Gastrocnemius medialis (tissue), 4 donors: ENCODE measurements around the gene FRZB. TPM values are rescaled to one million over a fixed set of nuclear protein-coding genes. Genes with fewer than 3 reads are reported as not detected.

Experiments
- ATAC-seq, 2 donors: fragments of 150-250 bp; one replicate each; pipeline ENCODE4 v1.9.1; 2016
- DNase-seq, 2 donors: peaks; one replicate each; pipeline ENCODE4 v3.0.0-alpha.2; 2019
- H3K27ac ChIP-seq, 4 donors: fragments of 200-600 bp; sonication (generic); 1 replicate in 1 of 4; 2 replicates in 3 of 4; pipeline ENCODE4 v1.5.1; 2016 to 2018; ENCODE audit warnings: mild to moderate bottlenecking in 2 of 4, moderate library complexity in 1 of 4
- H3K27me3 ChIP-seq, 3 donors: fragments of 200-600 bp; sonication (generic) in 2 of 3; 1 replicate in 1 of 3; 2 replicates in 2 of 3; pipeline versions ENCODE4 v1.5.1 to v1.6.0; 2016 to 2019; ENCODE audit warnings: mild to moderate bottlenecking in 1 of 3, moderate library complexity in 1 of 3
- H3K36me3 ChIP-seq, 2 donors: fragments of 200-600 bp; sonication (generic) in 1 of 2; one replicate each; pipeline ENCODE4 v1.5.1; 2017 to 2018
- H3K4me1 ChIP-seq, 2 donors: fragments of 200-600 bp; sonication (generic) in 1 of 2; one replicate each; pipeline ENCODE4 v1.5.1; 2016 to 2017; ENCODE audit warnings: mild to moderate bottlenecking in 2 of 2
- H3K4me3 ChIP-seq, 4 donors: fragments of 200-600 bp; sonication (generic) in 3 of 4; 1 replicate in 1 of 4; 2 replicates in 3 of 4; pipeline ENCODE4 v1.5.1; 2016 to 2019; ENCODE audit warnings: mild to moderate bottlenecking in 2 of 4
- H3K9me3 ChIP-seq, 3 donors: fragments of 200-600 bp; sonication (generic) in 2 of 3; 1 replicate in 1 of 3; 2 replicates in 2 of 3; pipeline ENCODE4 v1.5.1; 2016 to 2019
- CTCF ChIP-seq, 5 experiments: fragments of 450-650 bp in 3 of 5; fragments of 200-600 bp in 2 of 5; sonication (generic) in 2 of 5; IDR thresholded peaks in 4 of 5; conservative IDR thresholded peaks in 1 of 5; 1 replicate in 4 of 5; 2 replicates in 1 of 5; pipeline ENCODE4 v1.5.1; 2016 to 2019; ENCODE audit warnings: antibody characterized with exemption in 5 of 5, mild to moderate bottlenecking in 3 of 5, moderate library complexity in 3 of 5
- POLR2A ChIP-seq, 2 donors: fragments of 450-650 bp; IDR thresholded peaks; one replicate each; pipeline ENCODE4 v1.6.1; 2017; ENCODE audit warnings: antibody characterized with exemption in 2 of 2, mild to moderate bottlenecking in 2 of 2, moderate library complexity in 2 of 2
- in situ Hi-C, 4 donors: fragments of 200-750 bp; cut with MboI; loops; one replicate each; pipeline versions ENCODE4 v1.15.0 to v1.8.0; 2017; ENCODE audit warnings: low sequenced_read_pairs in 4 of 4
- intact Hi-C: fragments of 100-400 bp; cut with DNase I; formaldehyde crosslinking; loops from one replicate; pipeline ENCODE4 v1.15.1; 2023; ENCODE audit warnings: low total_unique reads
- total RNA-seq, 4 donors: library from RNA; depleted of rRNA; stranded (reverse); fragments of >200 nt; gene quantifications; one replicate each; pipeline versions ENCODE4 v1.1.0 to v1.2.3, GENCODE V29; 2016

The FRZB gene
- total RNA-seq, 4 donors from 2014 or later: 1.3 to 31.3 (median 4.3) TPM

GRCh38 chr2:182824767-182825158, 41.7 kb downstream of the FRZB start:
- intact Hi-C loops: no loop called here
- TF ChIP-seq POLR2A (IDR thresholded peaks at IDR 0.05) (no peak), CTCF (IDR thresholded peaks at IDR 0.05 in 4 of 5, conservative IDR thresholded peaks at IDR 0.05 in 1 of 5) (no peak)

GRCh38 chr2:182824056-182824766, 42.2 kb downstream of the FRZB start:
- ATAC-seq: no peak
- no peak for DNase-seq
- Histone ChIP-seq H3K27ac (no peak overlapping the region), H3K4me3 (no peak overlapping the region), H3K4me1 (no peaks in the 10 kb centered on the region), H3K27me3 (no peaks in the 10 kb centered on the region), H3K9me3 (no peaks in the 10 kb centered on the region), H3K36me3 (no peaks in the 10 kb centered on the region)
- in situ Hi-C loops: no loop called here
- TF ChIP-seq CTCF (IDR thresholded peaks at IDR 0.05 in 4 of 5, conservative IDR thresholded peaks at IDR 0.05 in 1 of 5) (no peak), POLR2A (IDR thresholded peaks at IDR 0.05) (no peak)
- intact Hi-C loops: no loop called here

More at GRCh38 chr2:182824767-182825158, 41.7 kb downstream of the FRZB start:
- Histone ChIP-seq H3K27me3 (no peaks in the 10 kb centered on the region), H3K4me3 (no peak overlapping the region), H3K27ac (no peak overlapping the region), H3K36me3 (no peaks in the 10 kb centered on the region), H3K4me1 (no peaks in the 10 kb centered on the region), H3K9me3 (no peaks in the 10 kb centered on the region)
- DNase-seq (no peak), ATAC-seq (peak in 1 of 2 donors; percentile 33)
- in situ Hi-C loops: no loop called here

GRCh38 chr2:182822733-182823132, 43.7 kb downstream of the FRZB start:
- no peak for ATAC-seq
- Histone ChIP-seq H3K4me1 (peaks cover 0 to 3% of the 10 kb centered on the region in 2 donors), H3K27me3 (no peaks in the 10 kb centered on the region), H3K27ac (no peak overlapping the region), H3K36me3 (no peaks in the 10 kb centered on the region), H3K4me3 (no peak overlapping the region), H3K9me3 (no peaks in the 10 kb centered on the region)
- in situ Hi-C loops: no loop called here
- TF ChIP-seq POLR2A (IDR thresholded peaks at IDR 0.05) (no peak), CTCF (IDR thresholded peaks at IDR 0.05 in 4 of 5, conservative IDR thresholded peaks at IDR 0.05 in 1 of 5) (no peak)
- intact Hi-C loops: no loop called here
- DNase-seq: no peak

GRCh38 chr2:182821182-182821581, 45.3 kb downstream of the FRZB start:
- H3K36me3 ChIP-seq: no peaks in the 10 kb centered on the region
- H3K27me3 ChIP-seq: no peaks in the 10 kb centered on the region
- no peak for ATAC-seq
- DNase-seq: no peak
- H3K4me1 ChIP-seq: peaks cover 0 to 3% of the 10 kb centered on the region in 2 donors
- no peak overlapping the region for H3K27ac ChIP-seq
- in situ Hi-C loops: no loop called here
- intact Hi-C loops: no loop called here
- no peaks in the 10 kb centered on the region for H3K9me3 ChIP-seq
- TF ChIP-seq POLR2A (IDR thresholded peaks at IDR 0.05) (no peak), CTCF (IDR thresholded peaks at IDR 0.05 in 4 of 5, conservative IDR thresholded peaks at IDR 0.05 in 1 of 5) (no peak)
- H3K4me3 ChIP-seq: no peak overlapping the region

- Histone ChIP-seq H3K9me3 (no peaks in the 10 kb centered on the region), H3K4me1 (peaks cover 0 to 3% of the 10 kb centered on the region in 2 donors), H3K27ac (no peak overlapping the region), H3K36me3 (no peaks in the 10 kb centered on the region), H3K4me3 (no peak overlapping the region), H3K27me3 (no peaks in the 10 kb centered on the region)
- ATAC-seq (no peak), DNase-seq (no peak)
- in situ Hi-C loops: no loop called here
- intact Hi-C loops: no loop called here
- TF ChIP-seq CTCF (IDR thresholded peaks at IDR 0.05 in 4 of 5, conservative IDR thresholded peaks at IDR 0.05 in 1 of 5): no peak
- no peak for TF ChIP-seq POLR2A (IDR thresholded peaks at IDR 0.05)
Measured at GRCh38 chr2:182819412-182819811, 47.0 kb downstream of the FRZB start.
